ENCODE data around the gene FAM187B.
A peak's percentile ranks its signal among the peaks of the same experiment; 100 is the strongest.
"Not testable (repeated sequence)": the region's sequence is repeated elsewhere in the genome, so short reads cannot be mapped to it uniquely, and the experiment has no call there.

The FAM187B gene

DNA sequence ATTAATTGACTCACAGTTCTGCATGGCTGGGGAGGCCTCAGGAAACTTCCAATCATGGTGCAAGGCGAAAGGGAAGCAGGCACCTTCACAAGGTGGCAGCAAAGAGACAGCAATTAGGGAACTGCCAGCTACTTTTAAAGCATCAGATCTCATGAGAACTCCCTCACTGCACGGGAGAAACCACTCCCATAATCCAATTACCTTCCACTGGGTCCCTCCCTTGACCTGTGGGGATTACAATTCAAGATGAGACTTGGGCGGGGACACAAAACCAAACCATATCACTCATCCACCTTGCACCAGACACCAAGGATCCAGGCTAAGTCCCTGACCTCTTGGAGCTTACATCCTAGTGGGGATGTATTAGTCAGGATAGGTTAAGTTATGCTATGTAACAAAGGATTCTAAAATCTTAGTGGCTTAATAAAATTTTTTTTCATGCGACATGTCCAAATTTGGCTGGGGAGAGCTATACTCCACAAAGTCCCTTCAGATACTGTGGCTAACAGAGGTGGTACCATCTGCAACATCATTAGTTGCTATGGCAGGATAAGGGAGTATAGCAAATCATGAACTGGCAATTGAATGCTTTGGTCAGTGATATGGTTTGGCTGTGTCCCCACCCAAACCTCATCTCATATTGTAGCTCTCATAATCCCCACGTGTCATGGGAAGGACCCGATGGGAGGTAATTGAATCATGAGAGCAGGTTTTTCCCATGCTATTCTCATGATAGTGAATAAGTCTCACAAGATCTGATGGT is 8.3 kb upstream of the FAM187B start:
- peak; percentile 45 for DNase-seq (ENCODE audit: low read depth, low spot score)

DNA sequence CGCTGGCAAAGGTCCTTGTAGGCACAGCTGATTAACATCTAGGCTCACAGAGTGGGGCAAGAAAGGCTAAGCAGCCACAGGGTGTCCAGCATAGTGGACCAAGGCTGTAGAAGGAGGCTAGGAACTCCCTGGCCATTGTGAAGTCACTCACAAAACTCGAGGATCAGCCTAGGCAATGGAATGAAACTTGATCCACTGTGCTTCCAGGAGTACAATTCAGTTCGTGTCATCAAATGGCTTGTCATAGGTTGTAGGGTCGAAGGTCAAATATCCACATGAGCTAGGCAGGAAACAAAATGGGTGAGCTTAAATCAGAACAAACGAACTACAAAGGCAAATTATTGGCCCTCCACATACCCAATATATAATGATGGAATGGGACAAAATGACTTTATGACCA is 4.4 kb upstream of the FAM187B start:
- DNase-seq (ENCODE audit: low read depth, low spot score): no peak

DNA sequence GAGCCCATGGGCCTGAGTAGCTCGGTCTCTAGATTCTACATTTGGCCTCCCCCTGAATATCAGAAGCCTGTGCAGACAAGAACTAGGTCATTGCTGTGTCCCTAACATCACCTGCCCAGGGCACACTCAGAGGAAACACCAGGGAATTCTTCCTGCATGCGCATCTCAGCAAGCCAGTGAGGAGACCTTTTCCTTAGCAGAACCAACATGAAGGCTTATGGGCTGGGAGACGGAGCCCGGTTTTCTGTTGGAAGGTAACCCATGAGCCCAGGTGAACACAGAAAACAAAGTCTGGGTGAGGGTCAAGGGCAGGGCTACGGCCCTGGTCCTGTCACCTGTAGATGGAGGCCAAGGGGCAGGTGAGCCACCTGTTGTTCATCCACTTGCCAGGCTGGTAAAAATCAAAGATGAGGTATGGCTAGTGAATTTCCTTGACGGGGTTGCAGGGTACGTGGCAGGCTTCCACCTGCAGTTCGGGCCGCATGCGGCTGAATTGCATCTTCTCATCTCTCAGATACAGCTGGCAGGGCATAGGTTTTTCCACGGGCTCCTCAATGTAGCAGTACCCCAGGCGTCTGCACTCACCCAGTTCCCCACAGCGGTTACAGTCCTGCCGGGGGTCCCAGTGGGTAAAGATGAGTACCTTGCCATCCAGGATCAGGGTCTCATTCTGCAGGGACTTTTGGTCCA is 3.6 kb upstream of the FAM187B start:
- no peak for DNase-seq (ENCODE audit: low read depth, low spot score)

DNA sequence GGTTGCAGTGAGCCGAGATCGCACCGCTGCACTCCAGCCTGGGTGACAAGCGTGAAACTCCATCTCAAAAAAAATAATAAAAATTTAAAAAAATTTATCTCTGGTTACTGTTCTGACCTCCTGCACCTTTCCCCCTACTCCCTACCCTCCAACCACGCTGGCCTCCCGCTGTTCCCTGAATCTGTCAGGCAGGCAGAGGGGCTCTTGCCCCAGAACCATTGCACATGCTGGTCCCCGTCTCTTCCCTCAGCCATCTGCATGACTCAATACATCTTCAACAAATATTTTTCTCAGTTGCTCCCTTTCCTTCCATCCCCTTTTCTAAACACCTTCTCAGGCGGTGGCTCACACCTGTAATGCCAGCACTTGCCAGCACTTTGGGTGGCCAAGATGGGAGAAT is 1.1 kb upstream of the FAM187B start:
- DNase-seq (ENCODE audit: low read depth, low spot score): no peak

DNA sequence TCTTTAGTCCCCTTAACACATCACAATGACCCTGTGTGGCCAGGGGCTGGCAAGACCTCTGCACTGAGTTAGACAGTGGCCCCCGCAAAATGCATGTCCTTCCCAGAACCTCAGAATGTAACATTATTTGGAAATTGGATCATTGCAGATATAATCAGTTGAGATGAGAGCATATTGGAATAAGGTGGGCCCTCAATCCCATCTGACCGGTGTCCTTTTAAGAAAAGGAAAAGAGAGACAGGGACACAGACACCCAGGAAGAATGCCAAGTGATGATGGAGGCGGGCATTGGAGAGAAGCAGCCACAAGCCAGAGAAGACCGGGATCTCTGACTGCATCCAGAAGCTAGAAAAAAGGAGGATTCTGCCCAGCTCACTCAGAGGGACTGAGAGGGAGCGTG is 1.8 kb downstream of the FAM187B start:
- DNase-seq (ENCODE audit: low read depth, low spot score): no peak

DNA sequence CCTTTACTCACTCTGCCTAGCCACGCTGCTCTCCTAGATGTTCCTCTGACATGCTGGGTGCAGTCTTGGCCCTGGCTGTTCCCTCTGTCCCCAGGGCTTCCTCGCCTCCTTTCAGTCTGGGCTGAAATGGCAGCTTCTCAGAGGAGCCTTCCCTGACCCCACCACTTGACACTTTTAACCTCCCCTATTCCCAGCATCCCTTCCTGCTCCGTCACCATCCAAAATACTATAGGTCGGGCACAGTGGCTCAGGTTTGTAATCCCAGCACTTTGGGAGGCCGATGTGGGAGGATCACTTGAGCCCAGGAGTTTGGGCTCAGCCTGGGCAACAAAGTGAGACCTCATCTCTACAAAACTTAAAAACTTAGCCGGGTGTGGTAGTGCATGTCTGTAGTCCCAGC is 2.6 kb downstream of the FAM187B start:
- DNase-seq (ENCODE audit: low read depth, low spot score): no peak

DNA sequence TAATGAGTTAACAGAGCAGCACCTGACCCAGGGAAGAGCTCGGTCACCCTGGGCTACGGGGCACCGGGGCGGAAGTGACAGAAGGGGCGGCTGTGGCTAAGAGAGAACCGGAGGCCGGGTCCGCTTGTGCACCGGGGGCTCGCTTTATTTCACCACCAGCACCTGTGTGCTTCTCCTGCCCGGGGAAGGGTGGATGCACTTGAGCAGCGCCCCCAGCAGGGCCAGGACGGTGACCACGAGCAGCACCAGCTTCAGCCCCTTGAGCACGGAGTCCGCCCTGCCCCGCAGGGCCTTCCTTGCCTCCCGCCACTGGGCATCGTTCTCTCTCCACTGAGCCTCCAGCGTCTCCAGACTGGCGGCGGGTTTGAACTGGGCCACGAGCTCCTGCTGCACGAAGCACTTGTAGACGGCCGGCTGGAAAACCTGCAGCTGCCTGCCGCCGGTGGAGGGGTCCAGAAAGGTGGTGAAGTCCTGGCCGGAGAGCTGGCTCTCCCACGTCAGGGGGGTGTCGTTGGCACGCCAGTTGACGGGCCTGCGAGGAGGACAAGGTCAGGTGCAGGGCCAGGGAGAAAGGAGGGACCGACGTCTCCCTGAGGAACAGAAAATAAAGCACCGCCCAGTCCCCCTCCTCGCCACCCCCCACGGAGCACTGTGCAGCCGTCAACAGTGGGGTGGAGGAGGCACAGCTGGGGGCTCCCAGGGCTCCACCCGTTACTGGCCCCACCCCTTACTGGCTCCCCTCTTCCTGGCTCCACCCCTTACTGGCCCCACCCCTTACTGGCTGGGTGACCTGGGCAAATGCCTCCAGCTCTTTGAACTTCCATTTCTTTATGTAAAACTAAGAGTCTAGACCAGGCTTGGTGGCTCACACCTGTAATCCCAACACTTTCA is 3.6 kb downstream of the FAM187B start:
- DNase-seq (ENCODE audit: low read depth, low spot score): peak; percentile 52

DNA sequence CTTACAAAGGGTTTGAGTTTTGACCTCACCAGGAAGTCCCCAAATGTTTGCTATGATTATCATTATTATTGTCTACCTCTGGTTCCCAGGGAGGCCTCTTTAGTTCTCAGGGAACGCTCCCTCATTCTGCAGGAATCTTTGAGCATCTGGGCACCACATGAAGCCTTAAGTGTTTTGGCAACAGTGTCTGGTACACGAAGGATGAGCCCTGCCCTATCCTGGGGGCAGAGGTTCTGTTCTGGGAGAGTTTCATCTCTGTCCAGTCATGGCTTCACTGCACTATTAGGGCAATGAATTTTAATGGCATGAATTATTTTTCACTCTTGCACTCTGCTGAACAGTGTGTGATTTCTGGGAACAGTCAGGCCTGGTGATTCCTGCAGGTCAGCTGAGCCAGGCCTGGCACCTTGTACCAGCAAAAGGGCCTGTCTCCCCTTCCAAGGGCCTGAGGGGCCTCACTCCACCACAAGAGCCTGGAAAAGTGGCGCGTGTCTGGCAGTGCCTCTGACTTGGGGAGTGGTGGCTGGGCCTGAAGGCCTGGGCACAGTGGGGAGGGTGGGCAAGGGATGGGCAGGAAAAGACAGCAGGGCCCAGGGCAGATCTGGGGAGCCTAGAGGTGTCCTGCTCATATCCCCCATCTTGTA is 4.6 kb downstream of the FAM187B start:
- no peak for DNase-seq (ENCODE audit: low read depth, low spot score)

DNA sequence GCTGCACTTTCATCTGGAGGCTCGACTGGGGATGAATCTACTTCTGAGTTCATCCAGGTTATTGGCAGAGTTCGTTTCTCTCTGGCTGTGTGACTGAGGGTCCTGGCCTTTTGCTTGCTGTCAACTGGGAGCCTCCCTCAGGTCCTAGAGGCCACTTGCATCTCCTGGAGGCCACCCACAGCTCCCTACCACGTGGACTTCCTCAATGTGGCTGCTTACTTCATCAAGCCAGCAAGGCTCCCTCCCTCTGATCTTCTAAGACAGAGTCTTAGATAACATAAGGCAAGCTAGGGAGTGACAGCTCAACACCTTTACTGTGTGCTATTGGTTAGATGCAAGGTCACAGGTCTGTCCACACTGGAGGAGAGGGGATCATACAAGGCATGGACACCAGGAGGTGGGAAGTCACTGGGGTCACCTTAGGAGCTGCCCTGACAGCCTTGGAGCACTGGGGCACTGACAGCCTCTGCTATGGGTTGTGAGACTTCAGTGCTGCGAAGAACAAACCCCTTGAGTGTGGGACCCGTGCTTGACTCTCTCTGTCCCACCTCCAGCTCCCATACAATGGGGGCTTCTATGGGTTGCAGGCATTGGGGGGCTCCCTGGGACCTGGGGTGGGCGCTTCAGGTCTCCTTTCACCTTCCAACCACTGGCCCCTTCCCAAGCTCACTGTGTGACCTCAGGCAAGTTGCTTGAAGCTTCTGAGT is 5.3 kb downstream of the FAM187B start:
- DNase-seq (ENCODE audit: low read depth, low spot score): no peak

DNA sequence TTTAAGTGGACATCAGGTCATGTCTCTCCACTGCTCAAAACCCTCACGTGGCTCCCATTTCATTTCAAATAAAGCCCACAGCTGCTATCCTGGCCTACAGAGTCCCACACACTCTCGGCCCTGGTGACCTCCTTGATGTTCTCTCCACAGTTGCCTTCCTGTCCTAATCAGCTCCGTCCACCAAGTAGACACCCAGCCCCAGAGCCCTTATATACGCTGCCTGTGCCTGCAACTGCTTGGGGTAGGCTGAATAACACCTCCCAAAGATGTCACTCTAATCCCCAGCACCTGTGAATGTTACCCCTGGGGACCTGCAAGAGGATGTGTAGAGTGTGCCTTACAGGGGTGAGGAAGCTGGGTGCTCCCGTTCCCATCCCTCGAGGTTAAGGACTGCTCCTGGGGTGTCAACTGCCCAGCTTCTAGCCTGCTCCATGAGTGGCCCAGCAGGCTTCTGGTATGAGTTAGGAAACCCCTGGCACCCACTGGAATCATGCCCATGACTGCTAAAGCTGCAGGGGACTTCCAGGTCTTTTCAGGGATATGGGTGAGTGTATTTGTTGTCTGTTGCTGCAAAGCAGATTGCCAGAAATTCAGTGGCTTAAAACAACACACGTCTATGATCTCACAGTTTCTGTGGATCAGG is 6.0 kb downstream of the FAM187B start:
- DNase-seq (ENCODE audit: low read depth, low spot score): no peak

DNA sequence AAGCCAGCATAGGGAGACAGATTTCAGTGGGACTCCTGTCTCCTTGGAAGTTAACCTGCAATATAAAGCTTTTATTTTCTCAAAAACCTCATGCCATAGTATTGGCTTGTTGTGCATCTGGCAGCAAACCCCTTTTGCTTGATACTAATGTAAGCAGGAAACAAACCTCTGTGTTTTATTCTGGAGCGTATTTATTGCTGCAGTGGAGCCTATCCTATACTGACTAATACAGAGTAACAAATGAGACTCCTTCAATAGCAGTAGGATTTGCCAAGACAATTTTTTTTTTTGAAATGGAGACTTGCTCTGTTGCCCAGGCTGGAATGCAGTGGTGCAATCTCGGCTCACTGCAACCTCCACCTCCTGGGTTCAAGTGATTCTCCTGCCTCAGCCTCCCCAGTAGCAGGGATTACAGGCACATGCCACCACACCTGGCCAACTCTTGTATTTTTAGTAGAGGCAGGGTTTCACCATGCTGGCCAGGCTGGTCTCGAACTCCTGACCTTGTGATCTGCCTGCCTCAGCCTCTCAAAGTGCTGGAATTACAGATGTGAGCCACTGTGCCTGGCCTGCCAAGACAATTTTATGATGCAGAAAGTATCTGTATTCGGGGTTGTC is 7.5 kb downstream of the FAM187B start:
- DNase-seq (ENCODE audit: low read depth, low spot score): not testable (repeated sequence)

DNA sequence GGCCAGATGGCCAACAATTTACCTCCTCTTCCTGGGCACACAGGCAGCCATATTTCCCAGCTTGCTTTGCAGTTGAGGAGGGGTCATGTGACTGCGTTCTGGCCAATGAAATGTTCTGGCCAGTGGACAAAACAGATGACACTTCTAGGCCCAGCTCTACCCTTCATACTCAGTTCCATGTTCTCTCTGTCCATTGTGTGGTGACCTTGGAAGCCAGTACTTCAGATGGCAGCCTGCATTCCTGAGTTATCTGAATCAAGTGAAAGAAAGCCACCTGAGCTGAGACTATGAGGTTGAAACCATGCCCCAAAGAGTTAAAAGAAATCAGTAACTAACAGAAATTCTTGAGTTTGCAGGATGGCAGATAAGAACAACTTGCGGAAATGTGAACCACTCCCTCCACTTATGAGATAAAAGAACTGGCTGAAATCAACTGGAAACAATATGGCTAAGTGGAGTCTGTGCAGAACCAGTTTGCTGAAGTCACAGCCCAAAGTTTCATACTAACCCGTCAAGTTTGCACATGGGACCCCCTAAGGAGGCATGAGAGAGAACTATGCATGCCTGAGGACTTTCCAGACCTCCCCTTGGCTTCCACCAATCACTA is 8.1 kb downstream of the FAM187B start:
- DNase-seq (ENCODE audit: low read depth, low spot score): peak; percentile 54

DNA sequence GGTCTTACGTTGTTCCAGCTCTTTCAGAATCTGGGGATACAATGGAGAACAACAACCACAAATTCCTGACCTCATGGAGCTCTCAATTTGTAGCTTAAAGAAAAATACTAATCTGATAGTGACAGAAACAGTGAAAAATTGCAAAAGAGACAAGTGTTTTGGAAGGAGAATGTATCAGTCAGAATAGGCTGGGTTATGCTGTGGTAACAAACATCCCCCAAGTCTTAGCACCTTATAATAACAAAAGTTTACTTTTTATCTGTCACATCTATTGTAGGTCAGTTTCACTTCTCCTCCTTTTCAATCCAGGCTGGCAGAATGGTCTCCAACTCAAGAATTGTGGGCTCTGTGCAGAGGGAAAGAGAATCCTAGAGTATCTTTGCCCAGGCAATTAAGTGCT is 9.5 kb downstream of the FAM187B start:
- DNase-seq (ENCODE audit: low read depth, low spot score): no peak

DNA sequence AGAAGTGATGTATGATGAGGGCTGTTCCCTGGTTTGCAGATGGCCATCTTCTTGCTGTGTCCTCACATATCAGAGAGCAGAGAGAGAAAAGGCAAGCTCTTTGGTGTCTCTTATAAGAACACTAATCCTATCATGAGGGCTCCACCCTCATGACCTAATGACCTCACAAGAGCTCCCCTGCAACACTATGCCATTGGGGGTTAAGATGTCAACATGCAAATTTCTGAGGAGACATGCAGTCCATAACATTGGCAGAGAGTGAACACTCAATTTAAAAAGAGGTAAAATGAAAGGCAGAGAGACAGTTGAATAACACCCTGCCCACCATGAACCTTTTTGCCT is 10.9 kb downstream of the FAM187B start:
- DNase-seq (ENCODE audit: low read depth, low spot score): no peak

DNA sequence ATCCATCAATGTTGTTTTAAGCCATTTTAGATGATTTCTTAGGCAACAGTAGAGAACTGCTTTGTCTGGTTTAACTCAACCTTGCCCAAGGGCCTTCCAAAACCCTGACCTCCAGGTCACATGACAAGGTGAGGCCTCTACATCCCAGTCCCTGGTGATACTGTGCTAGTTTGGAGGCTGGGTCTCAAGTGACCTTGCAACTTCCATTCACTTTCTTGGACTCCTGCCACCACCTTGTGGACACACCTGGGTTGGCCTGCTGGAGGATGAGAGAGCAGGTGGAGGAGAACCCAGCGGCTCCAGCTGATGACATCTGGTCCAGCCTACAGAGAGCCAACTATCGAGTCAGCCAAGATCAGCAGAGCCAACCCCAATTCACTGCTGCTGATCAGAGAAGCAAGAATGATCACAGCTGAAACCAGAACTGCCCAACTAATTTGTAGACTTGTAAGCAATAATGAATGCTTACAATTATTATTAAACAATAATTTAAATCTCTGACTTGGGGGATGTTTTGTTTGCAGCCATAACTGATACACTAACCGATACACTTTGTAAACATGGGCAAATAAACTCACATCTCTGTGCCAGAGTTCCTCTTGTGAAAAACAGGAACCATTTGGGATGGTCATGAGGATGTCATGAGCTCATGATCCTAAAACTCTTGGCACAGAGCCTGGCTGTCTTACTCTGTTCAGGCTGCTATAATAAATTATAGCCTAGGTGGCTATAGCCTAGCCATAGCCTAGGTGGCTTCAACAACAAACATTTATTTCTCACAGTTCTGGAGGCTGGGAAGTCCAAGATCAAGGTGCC is 11.5 kb downstream of the FAM187B start:
- peak; percentile 68 for DNase-seq (ENCODE audit: low read depth, low spot score)

DNA sequence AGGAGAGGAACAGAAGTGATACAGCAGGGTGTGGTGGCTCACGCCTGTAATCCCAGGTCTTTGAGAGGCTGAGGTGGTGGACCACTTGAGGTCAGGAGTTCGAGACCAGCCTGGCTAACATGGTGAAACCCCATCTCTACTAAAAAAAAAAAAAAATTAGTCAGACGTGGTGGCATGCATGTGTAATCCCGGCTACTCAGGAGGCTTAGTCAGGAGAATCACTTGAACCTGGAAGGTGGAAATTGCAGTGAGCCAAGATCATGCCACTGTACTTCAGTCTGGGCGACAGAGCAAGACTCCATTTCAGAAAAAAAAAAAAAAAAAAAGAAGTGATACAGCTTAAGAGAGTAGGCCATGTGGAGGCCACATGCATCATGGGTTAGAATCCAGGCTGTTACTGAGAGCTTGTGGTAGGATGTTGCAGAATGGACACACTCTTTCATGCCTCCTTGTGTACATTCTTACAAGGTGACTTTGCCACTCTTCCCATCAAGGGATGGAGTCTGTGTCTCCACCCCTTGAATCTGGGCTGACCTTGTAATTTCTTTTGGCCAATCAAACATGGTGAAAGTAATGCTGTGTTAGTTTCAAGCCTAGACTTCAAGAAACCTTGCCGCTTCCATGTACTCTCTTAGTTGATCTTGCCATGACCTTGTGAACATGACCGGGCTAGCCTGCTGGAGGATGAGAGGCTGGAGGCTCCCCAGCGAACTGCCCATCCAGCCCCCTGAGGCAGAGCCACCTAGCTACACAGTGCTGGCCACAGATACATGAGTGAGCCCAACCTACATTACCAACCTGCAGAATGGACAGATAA is 12.3 kb downstream of the FAM187B start:
- no peak for DNase-seq (ENCODE audit: low read depth, low spot score)

DNA sequence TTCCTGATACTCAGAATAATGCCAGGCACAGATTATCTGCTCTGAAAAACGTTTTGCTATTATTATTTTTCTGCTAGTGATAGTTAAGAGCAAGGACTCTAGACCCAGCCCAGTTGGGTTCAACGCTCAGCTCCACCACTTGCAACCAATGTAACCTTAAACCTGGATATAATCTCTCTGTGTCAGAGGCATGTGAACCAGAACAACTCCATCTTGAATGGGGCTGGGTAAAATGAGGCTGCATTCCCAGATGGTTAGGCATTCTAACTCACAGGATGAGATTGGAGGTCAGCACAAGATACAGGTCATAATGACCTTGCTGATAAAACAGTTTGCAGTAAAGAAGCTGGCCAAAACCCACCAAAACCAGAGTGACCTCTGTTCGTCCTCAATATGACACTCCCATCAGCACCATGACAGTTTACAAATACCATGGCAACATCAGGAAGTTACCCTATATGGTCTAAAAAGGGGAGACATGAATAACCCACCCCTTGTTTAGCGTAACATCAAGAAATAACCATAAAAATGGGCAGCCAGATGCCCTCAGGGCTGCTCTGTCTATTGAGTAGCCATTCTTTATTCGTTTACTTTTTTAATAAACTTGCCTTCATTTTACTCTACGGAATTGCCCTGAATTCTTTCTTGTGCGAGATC is 13.6 kb downstream of the FAM187B start:
- DNase-seq (ENCODE audit: low read depth, low spot score): no peak
